SK-N-SH (cell line): Measurements from ENCODE around the gene APC. TPM values are rescaled to one million over a fixed set of nuclear protein-coding genes. Genes with fewer than 3 reads are reported as not detected.

ENCODE experiments used
- CTCF ChIA-PET: fragments of 300-600, 350-600 bp; formaldehyde crosslinking; extraction: SDS; loops from one replicate; lab custom pipeline; 2021; lab: Yijun Ruan, JAX
- POLR2A ChIA-PET: fragments of 350-600 bp; sonication (Branson Sonifier 250); formaldehyde crosslinking; extraction: SDS; loops from one replicate; lab custom pipeline; 2020; ENCODE audit warnings: antibody characterized with exemption, inconsistent platforms; lab: Yijun Ruan, JAX
- DNase-seq: peaks from one replicate; pipeline ENCODE4 v3.0.0; 2012
- H2AFZ ChIP-seq: fragments of 200-600 bp; sonication (generic); 2 replicates; pipeline ENCODE4 v1.8.1; 2016; ENCODE audit warnings: antibody characterized with exemption, mild to moderate bottlenecking, low read depth
- H3F3A ChIP-seq: fragments of 200-600 bp; sonication (generic); replicated peaks from 2 replicates; pipeline ENCODE3; 2016; ENCODE audit warnings: antibody characterized with exemption, mild to moderate bottlenecking; ENCODE audit not compliant: insufficient read depth
- H3K27ac ChIP-seq, 2 experiments: fragments of 200-500 bp in 1 of 2; fragments of 200-600 bp in 1 of 2; sonication (Bioruptor generic) in 1 of 2; sonication (generic), shearing (Covaris generic) in 1 of 2; 2 replicates each; pipeline versions ENCODE4 v1.5.1 to v1.6.1; 2014 to 2016; ENCODE audit warnings: low read depth in 2 of 2, inconsistent platforms in 1 of 2, low read length in 1 of 2, mild to moderate bottlenecking in 1 of 2, mixed read lengths in 1 of 2
- H3K27me3 ChIP-seq: fragments of 200-600 bp; sonication (generic), shearing (Covaris generic); 2 replicates; pipeline ENCODE4 v1.6.1; 2016; ENCODE audit warnings: mixed run types; ENCODE audit not compliant: insufficient read depth
- H3K36me3 ChIP-seq, 2 experiments: fragments of 200-500 bp in 1 of 2; fragments of 200-600 bp in 1 of 2; sonication (Bioruptor generic) in 1 of 2; sonication (generic) in 1 of 2; replicated peaks in 1 of 2; 2 replicates each; pipeline versions ENCODE3 to v1.5.1; 2014 to 2016; ENCODE audit warnings: low read length in 1 of 2, mild to moderate bottlenecking in 1 of 2; ENCODE audit not compliant: insufficient read depth in 2 of 2, control insufficient read depth in 1 of 2
- H3K4me1 ChIP-seq, 2 experiments: fragments of 200-500 bp in 1 of 2; fragments of 200-600 bp in 1 of 2; sonication (Bioruptor generic) in 1 of 2; sonication (generic), shearing (Covaris generic) in 1 of 2; 2 replicates each; pipeline versions ENCODE4 v1.5.1 to v1.6.1; 2014 to 2016; ENCODE audit warnings: low read depth in 1 of 2, low read length in 1 of 2, mixed run types in 1 of 2; ENCODE audit not compliant: insufficient read depth in 2 of 2, control insufficient read depth in 1 of 2
- H3K4me2 ChIP-seq: fragments of 200-600 bp; sonication (generic), shearing (Covaris generic); 2 replicates; pipeline ENCODE4 v1.6.1; 2017; ENCODE audit warnings: mixed run types
- H3K4me3 ChIP-seq, 2 experiments: fragments of 200-500 bp in 1 of 2; fragments of 200-600 bp in 1 of 2; sonication (Bioruptor generic) in 1 of 2; sonication (generic), shearing (Covaris generic) in 1 of 2; 2 replicates each; pipeline versions ENCODE4 v1.5.1 to v1.8.1; 2014 to 2016; ENCODE audit warnings: low read depth in 2 of 2, inconsistent platforms in 1 of 2, low read length in 1 of 2, mild to moderate bottlenecking in 1 of 2, mixed read lengths in 1 of 2, moderate library complexity in 1 of 2
- H3K79me2 ChIP-seq: fragments of 200-600 bp; sonication (generic); 2 replicates; pipeline ENCODE4 v1.8.1; 2017; ENCODE audit warnings: mild to moderate bottlenecking; ENCODE audit not compliant: insufficient read depth
- H3K9ac ChIP-seq: fragments of 200-600 bp; sonication (generic); 2 replicates; pipeline ENCODE4 v1.6.1; 2017; ENCODE audit warnings: mixed run types
- H3K9me2 ChIP-seq: fragments of 200-600 bp; sonication (generic); 2 replicates; pipeline ENCODE4 v1.6.1; 2017; ENCODE audit warnings: mixed run types
- H3K9me3 ChIP-seq: fragments of 200-600 bp; sonication (generic); 2 replicates; pipeline ENCODE4 v1.6.1; 2017; ENCODE audit warnings: mixed run types, mild to moderate bottlenecking, moderate library complexity
- H4K20me1 ChIP-seq: fragments of 200-600 bp; sonication (generic); 2 replicates; pipeline ENCODE4 v1.6.1; 2017; ENCODE audit warnings: mild to moderate bottlenecking, mixed run types; ENCODE audit not compliant: insufficient read depth
- ELF1 ChIP-seq: IDR thresholded peaks from 2 replicates; pipeline ENCODE4 v1.4.0; 2012
- FOXJ3 ChIP-seq: sonication (generic); formaldehyde crosslinking; IDR thresholded peaks from 2 replicates; pipeline ENCODE4 v1.5.1; 2020; ENCODE audit warnings: mild to moderate bottlenecking, missing genetic modification reagents
- MXI1 ChIP-seq: IDR thresholded peaks from 2 replicates; pipeline ENCODE4 v1.6.1; 2012; ENCODE audit warnings: mild to moderate bottlenecking, low read depth, low read length, improper control_type of control experiment
- NFIC ChIP-seq: IDR thresholded peaks from 2 replicates; pipeline ENCODE4 v1.4.0; 2012; ENCODE audit warnings: borderline replicate concordance
- POLR2AphosphoS5 ChIP-seq: IDR thresholded peaks from 2 replicates; pipeline ENCODE4 v1.6.1; 2012; ENCODE audit warnings: low read depth, low read length
- RAD21 ChIP-seq: IDR thresholded peaks from 2 replicates; pipeline ENCODE4 v1.6.1; 2012; ENCODE audit warnings: mild to moderate bottlenecking, low read length
- RFX5 ChIP-seq: IDR thresholded peaks from 2 replicates; pipeline ENCODE4 v1.6.1; 2012; ENCODE audit warnings: mild to moderate bottlenecking, improper control_type of control experiment, low read length
- SMC3 ChIP-seq: IDR thresholded peaks from 2 replicates; pipeline ENCODE4 v1.6.1; 2012; ENCODE audit warnings: low read depth, low read length, improper control_type of control experiment
- TAF1 ChIP-seq: IDR thresholded peaks from 2 replicates; pipeline ENCODE4 v1.6.1; 2012; ENCODE audit warnings: low read depth, mild to moderate bottlenecking, low read length, moderate library complexity, borderline replicate concordance
- YY1 ChIP-seq: IDR thresholded peaks from 2 replicates; pipeline ENCODE4 v1.4.0; 2012; ENCODE audit warnings: low read depth, mild to moderate bottlenecking
- WGBS: methylation state at CpG from one replicate; pipeline ENCODE4 v1.1.6; 2017; ENCODE audit warnings: low lambda C conversion rate; 5-methylcytosine and 5-hydroxymethylcytosine counted together
- polyA plus RNA-seq, 3 experiments: library from polyadenylated mRNA; depleted of rRNA; stranded (reverse); fragments of >200 nt; gene quantifications; 2 replicates each; pipeline ENCODE4 v1.2.3, GENCODE V29; 2012
- TF ChIP-seq, protein P1 (sequence below): IDR thresholded peaks from 2 replicates; pipeline ENCODE4; 2012
- TF ChIP-seq, protein P2 (sequence below): fragments of 200-600 bp; sonication (generic); IDR thresholded peaks from 2 replicates; pipeline ENCODE4 v1.6.1; 2017; ENCODE audit warnings: antibody characterized with exemption, mild to moderate bottlenecking, moderate library complexity
- TF ChIP-seq, protein P3 (sequence below): IDR thresholded peaks from 2 replicates; pipeline ENCODE4 v1.4.0; 2012; ENCODE audit warnings: low read depth

The APC gene
- polyA plus RNA-seq, 1 of the 3 experiments (the other 2 are of a cell fraction) = 5.1 TPM

DNA sequence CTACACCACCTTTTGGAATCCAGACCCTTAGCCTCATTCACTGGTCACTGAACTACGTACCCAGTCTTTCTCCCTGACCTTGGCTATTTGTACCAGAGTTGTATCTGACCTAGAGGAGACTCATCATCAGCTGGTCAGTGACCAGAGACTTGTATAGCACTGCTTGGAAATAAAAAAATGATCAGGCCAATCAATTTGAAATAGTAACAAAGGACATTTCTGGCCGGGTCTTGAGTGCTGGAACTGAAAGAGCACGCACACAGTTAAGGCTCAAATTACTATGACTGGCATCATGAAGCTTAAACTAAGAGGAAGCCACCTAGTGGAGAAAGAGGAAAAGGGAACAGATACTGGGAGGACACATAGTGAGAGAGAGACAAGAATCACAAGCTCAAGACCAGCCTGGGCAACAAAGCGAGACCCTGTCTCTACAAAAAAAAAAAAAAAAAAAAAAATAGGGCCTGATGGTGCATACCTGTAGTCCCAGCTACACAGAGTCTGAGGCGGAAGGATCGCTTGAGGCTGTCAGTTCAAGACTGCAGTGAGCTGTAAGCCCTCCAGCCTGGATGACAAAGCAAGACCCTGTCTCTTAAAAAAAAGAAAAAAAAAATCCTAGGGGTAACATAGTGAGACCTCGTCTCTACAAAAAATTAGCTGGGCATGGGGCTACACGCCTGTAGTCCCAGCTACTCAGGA, 110.6 kb downstream of the APC start:
- Histone ChIP-seq H2AFZ (peak overlapping the region; percentile 63; the same call in 1 of the 2 replicates), H3K9me3 (no peaks in the 10 kb centered on the region), H3K36me3 (no peaks in the 10 kb centered on the region), H3K4me3 (0 out of 4 replicates have a peak overlapping the region, but pooled peaks of 1 of the 2 experiments have one; percentile 7), H3K4me1 (peaks cover 0 to 2% of the 10 kb centered on the region in 2 experiments; a peak in 2 of 4 replicates), H3F3A (peaks cover 16% of the 10 kb centered on the region), H3K9ac (no peak overlapping the region), H3K9me2 (no peaks in the 10 kb centered on the region), H3K4me2 (no peak overlapping the region), H3K27ac (no peak overlapping the region), H3K27me3 (no peaks in the 10 kb centered on the region), H4K20me1 (no peaks in the 10 kb centered on the region), H3K79me2 (no peaks in the 10 kb centered on the region)
- ChIA-PET CTCF (interaction anchor here (0.6 to 1.5 kb wide), 33 partner anchors 9 to 345 kb away, joined by 3 to 25 read pairs (median 4); partner anchors contain the start of gene SRP19), POLR2A (interaction anchor here (1.1 kb wide), 1 partner anchor 13 kb away, joined by 4 read pairs; the partner anchor contains the start of gene SRP19)
- peak; percentile 32 for DNase-seq
- 58% methylated on average over 8 of the region's 8 CpGs for WGBS
- TF ChIP-seq YY1 (no peak), SMC3 (peak; percentile 47), ELF1 (no peak), POLR2AphosphoS5 (no peak), TAF1 (0 out of 2 replicates have a peak, but pooled peaks have one; percentile 28), NFIC (no peak), RAD21 (peak; percentile 50), FOXJ3 (CRISPR knock-in tag) (no peak), RFX5 (no peak), MXI1 (no peak)
- TF ChIP-seq, protein P1, sequence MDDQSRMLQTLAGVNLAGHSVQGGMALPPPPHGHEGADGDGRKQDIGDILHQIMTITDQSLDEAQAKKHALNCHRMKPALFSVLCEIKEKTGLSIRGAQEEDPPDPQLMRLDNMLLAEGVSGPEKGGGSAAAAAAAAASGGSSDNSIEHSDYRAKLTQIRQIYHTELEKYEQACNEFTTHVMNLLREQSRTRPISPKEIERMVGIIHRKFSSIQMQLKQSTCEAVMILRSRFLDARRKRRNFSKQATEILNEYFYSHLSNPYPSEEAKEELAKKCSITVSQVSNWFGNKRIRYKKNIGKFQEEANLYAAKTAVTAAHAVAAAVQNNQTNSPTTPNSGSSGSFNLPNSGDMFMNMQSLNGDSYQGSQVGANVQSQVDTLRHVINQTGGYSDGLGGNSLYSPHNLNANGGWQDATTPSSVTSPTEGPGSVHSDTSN = 0 out of 2 replicates have a peak, but pooled peaks have one; percentile 14
- TF ChIP-seq, protein P2, sequence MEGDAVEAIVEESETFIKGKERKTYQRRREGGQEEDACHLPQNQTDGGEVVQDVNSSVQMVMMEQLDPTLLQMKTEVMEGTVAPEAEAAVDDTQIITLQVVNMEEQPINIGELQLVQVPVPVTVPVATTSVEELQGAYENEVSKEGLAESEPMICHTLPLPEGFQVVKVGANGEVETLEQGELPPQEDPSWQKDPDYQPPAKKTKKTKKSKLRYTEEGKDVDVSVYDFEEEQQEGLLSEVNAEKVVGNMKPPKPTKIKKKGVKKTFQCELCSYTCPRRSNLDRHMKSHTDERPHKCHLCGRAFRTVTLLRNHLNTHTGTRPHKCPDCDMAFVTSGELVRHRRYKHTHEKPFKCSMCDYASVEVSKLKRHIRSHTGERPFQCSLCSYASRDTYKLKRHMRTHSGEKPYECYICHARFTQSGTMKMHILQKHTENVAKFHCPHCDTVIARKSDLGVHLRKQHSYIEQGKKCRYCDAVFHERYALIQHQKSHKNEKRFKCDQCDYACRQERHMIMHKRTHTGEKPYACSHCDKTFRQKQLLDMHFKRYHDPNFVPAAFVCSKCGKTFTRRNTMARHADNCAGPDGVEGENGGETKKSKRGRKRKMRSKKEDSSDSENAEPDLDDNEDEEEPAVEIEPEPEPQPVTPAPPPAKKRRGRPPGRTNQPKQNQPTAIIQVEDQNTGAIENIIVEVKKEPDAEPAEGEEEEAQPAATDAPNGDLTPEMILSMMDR = peak; percentile 72

DNA sequence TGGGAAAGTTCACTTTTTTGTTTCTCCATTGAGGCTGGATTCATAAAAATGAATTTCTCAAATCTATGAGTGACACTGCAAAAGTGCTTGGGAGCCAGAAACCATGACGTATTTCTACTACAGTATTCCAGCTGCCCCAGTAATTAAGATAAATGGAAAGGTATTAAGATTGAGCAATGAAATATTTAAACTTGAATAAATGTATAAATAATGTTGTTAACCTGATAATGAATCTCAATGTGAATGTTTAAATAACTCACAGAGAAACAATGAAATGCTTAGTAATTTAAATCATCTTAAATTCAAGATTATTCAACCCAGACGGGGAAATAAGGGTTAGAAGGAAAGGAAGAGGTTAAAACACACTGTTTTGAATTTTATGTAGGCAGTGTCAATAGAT, 112.2 kb downstream of the APC start:
- peaks cover 0 to 2% of the 10 kb centered on the region in 2 experiments; a peak in 2 of 4 replicates for H3K4me1 ChIP-seq
- 87% methylated on average over 2 of the region's 2 CpGs for WGBS

More for the DNA sequence above, 112.2 kb downstream of the APC start:
- Histone ChIP-seq H4K20me1 (no peaks in the 10 kb centered on the region), H3K36me3 (no peaks in the 10 kb centered on the region), H3K9me3 (no peaks in the 10 kb centered on the region), H3F3A (peaks cover 16% of the 10 kb centered on the region), H3K79me2 (no peaks in the 10 kb centered on the region), H3K27ac (no peak overlapping the region), H2AFZ (no peak overlapping the region), H3K27me3 (no peaks in the 10 kb centered on the region), H3K9ac (no peak overlapping the region), H3K4me2 (no peak overlapping the region), H3K9me2 (no peaks in the 10 kb centered on the region), H3K4me3 (no peak overlapping the region)
- no peak for DNase-seq
- TF ChIP-seq, protein P3, sequence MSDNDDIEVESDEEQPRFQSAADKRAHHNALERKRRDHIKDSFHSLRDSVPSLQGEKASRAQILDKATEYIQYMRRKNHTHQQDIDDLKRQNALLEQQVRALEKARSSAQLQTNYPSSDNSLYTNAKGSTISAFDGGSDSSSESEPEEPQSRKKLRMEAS = no peak
- POLR2A ChIA-PET = no interaction called here
- CTCF ChIA-PET = interaction anchor here (0.7 kb wide), 1 partner anchor 146 kb away, joined by 3 read pairs; no protein-coding TSS in a partner anchor
